Femur (tissue), 1 donor: Measurements from ENCODE around the gene ATXN1.

Source experiments
- DNase-seq: peaks from one replicate; pipeline ENCODE4 v3.0.0-alpha.2; 2017

The ATXN1 gene

DNA sequence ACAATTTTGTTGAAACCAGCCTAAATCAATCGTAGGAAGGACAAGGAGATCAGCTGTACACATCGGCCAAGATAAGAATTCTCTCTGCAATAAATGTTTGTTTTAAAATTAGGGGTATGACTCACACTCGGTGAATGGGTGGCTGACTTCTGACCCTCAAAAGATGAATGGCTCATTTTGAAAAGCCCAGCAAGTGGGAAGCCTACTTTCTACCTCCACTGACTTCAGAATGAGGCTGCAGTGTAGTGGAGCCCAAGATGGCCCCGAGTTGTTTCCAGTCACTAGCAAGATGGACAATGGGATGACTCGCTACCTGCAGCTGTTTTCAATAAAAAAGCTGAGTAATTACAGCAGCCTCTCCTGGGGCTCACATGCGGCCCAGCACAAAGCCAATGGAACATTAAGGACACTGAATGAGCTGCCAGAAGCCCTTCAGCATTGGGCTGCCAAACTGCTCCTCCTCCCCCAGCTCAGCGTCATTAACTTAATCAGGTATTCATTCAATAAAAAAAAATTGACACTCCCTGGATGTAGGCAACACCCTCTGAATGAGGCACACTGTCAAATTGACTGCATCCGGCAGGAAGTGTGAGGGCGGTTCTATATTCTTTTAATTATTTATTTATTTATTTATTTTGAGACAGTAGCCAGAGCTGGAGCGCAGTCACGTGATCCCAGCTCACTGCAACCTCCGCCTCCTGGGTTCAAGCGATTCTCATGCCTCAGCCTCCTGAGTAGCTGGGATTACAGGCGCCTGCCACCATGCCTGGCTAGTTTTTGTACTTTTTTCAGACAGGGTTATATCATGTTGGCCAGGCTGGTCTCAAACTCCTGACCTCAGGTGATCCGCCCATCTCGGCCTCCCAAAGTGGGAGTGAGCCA is 415.6 kb downstream of the ATXN1 start:
- DNase-seq, result peak; percentile 72

DNA sequence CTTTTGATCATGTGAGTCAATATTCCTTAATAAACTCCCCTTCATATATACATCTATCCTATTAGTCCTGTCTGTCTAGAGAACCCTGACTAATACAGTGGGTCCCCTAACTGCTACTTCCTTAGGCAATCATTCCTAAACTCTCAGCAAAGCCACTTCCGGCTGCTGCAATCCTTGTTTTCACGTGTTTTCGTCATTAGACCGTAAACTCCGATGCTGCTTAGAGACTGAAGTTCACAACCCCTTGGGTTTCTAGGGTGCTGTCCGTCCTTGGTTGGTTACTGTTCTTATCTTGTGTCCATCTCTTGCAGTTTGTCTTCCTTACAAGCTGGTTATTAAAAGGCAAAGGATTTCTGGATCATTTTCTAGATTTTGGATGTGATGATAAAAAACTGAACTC is 416.5 kb downstream of the ATXN1 start:
- DNase-seq, result no peak

DNA sequence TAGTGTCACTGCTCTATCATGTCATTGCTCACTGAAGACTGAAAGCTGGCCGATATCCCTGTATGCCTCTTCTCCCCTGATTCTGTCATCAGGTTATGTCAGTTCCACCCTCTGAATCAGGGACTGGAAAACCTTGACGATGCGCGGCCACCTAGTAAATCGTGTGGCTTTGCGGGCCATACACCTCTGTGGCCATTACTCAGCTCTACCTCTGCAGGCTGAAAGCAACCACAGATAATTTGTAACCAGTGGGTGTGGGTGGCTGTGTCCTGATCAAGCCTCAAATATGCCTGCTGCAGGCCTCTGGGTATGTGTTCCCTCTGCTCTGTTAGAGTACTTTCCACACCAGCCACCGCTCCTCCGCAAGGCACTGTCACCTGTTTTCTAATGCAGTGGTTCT is 417.7 kb downstream of the ATXN1 start:
- DNase-seq, result no peak

DNA sequence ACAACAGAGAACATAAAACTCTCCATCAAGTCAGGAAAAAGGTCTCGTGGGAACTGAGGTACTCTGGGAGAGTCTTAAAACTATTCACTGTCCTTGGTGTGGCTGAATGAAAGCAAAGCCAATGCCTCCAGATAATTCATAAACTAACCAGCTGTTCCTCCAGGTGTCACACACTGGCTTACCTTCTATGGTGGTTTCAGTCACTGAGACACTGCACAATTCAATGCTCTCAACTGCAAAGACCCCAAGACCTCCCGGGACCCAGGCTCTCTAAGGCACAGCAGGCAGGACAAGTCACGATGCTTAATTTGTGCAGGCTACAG is 422.0 kb downstream of the ATXN1 start:
- DNase-seq, result no peak

DNA sequence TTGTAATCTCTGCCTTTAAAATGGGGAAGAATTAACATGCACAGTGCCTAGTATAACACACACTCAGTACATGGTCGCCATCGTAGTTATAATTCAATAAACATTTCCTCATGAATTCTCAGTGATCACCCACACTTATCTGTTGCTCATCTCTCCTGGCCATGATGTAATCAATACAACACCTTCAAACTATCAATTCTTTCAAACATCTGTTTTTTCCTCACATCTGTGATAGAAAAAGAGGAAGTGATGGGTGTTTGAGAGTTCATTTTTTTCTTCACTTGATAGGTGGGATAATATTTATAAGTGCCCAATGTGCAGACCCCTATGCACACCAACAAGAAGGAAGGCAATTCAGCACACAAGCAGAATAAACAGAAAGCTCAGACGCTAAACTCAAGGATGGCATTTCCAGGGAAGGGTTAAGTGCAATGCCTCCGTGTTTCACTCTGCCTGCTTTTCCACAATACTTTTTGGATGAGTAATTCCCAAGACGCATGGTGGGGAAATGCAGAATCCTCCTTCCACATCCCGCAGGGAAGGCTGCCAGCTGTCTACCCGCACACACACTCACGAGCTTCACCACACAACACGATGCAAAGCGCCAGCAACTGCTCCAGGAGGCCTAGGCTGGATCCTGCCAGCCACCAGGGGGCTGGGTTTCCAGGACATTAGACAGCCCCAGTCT is 422.5 kb downstream of the ATXN1 start:
- DNase-seq, result peak; percentile 89

DNA sequence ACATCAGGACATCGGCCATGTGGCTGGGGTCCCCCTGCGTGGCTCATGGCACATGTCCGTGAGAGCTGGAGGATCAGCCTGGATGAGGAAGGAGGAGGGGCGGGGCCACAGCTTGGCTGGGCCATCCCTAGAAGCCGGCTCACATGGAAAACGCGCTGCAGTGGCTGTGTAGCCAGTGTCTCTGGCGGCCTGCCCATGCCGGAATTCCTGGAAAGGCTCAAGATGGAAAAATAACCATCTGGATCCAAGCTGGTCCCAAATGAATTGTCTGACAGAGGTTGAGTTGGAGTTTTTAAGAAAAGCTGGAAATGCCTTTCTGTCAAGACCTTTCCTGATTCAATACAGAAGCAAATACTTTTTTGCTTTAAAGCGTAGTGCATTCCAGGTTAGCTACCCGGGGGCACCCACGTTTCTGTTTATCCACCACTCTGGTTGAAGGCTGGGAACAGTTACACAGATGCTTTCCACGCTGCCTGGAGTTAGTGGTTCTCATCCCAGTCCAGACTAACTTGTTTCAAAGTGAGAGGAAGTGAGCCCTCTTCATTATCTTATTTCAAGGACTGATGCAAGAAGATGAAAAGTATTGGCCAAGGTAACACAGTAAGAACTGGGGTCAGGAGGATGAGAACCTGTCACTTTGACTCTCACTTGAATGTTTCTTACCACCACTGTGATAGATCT is 423.8 kb downstream of the ATXN1 start:
- DNase-seq, result peak; percentile 97

DNA sequence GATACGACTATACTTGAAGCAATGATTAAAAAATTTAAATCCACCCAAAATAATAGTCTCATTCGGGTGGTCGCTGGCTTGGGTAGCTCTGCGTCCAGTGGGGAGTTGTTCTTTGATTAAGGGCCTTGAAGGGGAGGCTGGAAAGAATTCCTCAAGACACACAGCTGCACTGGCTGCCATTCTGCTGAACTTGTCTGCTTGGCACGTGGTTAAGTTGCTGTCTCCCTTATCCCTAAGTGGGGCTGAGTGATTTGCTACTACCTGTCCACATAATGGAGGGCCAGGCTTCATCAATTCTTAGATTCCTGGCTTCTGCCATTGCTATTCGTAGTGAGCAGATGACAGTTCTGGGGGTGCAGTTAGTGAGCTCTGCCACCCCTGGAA is 424.4 kb downstream of the ATXN1 start:
- DNase-seq, result peak; percentile 79

DNA sequence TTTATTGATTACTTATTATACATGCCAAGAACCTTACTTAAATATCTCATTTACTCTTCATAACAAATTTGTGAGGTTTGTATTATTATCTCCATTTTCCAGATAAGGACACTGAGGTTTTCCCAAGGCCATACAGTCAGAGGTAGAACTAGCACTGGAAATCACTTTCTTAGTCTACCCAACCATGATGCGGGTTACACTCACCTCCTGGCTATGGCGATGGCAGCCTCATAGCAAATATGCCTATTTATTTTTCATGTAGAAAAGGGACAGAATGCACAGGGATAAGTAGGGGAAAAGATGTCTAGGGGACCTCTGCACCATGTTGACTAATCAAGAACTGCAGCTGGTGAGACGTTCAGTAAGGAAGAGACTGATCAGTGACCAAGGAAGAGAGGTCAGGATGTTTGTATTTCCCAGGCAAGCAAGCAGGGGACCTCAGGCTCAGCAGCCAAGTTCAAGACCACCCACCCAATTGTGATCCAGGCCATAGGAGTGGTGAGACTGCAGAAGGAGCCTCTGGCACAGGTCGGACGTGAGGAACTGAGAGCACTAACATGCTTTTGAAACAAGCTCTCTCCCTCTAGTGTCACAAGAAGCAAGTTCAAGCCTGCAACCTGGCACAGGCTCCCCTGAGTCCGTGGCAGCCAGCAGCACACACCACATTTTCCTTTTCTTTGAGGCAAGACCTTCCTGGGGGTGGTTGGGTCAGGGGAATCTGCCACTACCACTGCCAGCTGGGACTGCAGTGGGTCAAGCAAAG is 425.0 kb downstream of the ATXN1 start:
- DNase-seq, result peak; percentile 61

DNA sequence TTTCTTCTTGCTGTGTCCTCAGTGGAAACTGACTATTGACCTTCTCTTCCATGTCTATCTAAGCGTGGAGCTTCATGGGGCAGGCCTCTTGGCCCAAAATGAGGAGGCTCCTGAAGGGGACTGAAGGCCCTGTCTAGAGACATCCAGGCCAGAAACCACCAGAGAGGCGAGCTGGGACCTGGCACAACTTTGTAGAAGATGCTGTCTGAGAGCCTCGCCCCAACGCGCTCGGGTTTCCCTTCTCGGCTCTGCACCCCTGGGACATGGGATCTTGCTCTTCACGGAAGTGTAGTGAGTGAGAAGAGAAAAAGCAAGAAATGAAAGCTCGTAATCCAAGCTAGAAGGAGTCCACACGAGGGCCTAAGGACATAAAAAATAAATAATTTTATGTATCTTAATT is 426.1 kb downstream of the ATXN1 start:
- DNase-seq, result no peak

DNA sequence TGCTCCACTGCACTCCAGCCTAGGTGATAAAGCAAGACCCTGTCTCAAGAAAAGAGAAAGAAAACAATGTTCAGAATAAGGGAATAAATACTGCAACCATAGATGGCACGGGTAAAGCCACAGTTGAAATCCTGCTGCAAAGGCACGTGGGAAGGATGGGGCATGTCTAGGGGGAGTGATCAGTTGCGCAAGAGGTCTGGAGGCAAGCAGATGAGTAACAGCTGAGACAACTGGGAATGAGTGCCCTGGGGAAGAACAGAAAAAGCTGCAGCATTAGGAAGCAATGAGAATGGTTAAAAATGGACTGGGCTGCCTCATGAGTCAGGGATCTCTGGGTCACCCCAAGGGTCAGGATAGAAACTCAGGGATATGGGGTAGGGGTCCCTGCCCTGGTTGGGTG is 426.6 kb downstream of the ATXN1 start:
- no peak for DNase-seq

DNA sequence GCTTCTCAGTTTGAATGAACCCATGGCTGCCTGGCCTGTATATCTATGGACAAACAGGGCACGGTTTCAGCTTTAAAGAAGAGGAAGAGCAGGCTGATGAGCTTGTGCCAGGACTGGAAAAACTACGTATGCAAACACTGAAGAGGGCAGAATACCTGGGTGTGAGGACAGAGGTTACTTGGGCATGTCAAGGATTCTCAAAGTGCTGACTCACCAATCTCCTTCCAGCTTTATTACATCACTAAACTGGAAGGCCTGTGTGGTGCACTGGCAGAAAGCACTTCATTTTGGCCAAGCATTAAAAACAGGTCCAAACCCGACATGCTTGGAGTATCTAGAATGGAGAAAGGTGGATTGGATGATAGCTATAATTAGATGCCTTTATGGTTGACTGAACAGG is 427.7 kb downstream of the ATXN1 start:
- no peak for DNase-seq

DNA sequence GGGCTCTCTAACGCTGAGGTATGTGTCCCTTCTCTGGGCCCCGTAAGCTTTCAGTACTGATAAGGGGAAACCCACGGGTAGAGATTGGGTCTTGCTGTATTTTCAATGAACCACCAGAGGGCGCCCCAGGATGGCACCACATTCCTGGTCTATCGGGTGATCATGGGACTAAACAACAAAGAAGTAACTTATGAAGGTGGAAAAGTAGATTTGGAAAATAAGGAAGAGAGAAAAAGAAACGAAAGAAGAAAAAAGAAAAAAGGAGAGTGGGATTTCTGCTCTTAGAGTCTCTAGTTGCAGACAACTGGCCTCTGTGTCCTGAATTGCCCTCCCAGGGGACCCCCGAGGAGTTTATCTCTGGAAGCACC is 429.1 kb downstream of the ATXN1 start:
- peak; percentile 89 for DNase-seq

DNA sequence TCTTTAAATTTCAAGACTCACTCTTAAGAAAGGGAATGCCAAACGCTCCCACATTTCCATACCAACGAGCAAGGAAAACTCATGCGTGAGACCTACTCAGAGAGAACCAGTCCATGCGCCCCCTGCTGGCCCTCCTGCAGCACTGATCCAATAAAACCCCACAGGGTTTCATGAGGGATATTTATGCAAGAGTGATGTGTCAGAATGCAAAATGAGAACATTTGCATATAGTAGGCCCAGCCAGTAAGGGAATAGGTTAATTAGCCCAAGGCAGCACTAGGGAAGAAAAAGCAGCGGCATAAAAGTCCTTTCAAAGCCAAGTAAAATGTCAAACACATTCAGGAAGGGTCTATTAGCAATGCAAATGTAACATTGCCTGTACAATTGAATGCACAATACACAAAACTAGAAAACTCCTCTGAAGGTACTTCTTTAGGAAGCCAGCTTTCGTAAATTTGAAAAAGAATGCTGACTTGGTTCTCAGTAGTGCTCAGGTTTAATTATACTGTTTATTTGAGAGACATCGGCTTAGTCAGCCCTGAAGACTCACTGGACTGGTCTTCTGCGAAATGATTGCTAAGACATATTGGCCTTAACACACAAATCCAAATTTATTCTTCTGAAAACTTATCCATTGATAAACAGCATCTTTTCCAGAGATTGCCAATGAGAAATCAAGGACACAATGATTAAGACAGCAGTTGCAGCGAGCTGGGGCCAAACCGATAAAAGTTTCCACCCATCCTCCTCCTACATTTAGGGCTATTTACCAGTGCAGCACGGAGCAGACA is 429.7 kb downstream of the ATXN1 start:
- DNase-seq, result peak; percentile 71

DNA sequence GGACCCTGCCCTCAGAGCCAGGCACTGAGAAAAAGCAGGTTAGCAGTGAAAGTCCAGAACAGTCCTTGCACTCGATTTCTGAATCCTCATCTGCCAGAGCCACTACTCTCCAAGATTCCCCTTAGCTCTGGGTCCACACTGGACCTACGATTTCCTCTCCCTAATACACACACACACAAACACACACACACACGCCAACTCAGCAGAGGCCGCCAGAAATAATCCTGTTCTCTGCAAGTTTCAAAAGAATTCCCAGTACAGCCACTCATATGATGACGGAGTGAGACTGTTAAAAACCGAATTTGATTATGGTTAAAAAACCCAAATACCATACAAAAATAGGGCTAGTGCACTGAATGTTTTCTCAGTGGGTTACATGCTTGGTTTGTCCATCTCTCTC is 432.0 kb downstream of the ATXN1 start:
- DNase-seq, result no peak

DNA sequence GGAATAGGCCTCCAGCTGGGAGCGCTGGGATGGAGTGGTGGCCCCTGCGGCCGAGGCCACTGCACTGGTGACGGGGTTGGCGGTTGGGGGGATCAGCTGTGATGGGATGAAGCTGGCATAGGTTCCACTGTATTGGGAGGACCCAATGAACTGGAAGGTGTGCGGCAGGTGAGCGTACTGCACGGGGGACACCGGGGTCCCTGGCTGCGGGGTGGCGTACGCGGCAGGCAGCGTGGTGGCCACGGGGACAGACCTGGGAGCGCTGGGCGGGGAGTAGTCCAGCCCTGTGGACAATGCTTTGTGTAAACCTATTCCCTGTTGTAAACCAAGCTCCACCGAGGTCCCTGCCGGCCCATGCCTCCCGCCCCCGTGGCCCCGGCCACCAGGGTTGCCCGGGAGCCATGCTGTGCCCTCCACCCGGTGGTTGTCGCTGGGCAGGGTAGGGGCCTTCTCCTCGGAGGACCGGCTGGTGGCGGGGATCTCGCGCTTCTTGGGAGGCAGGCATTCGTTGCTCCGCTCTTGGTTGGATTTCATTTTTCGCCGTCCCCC is 433.4 kb downstream of the ATXN1 start:
- no peak for DNase-seq

DNA sequence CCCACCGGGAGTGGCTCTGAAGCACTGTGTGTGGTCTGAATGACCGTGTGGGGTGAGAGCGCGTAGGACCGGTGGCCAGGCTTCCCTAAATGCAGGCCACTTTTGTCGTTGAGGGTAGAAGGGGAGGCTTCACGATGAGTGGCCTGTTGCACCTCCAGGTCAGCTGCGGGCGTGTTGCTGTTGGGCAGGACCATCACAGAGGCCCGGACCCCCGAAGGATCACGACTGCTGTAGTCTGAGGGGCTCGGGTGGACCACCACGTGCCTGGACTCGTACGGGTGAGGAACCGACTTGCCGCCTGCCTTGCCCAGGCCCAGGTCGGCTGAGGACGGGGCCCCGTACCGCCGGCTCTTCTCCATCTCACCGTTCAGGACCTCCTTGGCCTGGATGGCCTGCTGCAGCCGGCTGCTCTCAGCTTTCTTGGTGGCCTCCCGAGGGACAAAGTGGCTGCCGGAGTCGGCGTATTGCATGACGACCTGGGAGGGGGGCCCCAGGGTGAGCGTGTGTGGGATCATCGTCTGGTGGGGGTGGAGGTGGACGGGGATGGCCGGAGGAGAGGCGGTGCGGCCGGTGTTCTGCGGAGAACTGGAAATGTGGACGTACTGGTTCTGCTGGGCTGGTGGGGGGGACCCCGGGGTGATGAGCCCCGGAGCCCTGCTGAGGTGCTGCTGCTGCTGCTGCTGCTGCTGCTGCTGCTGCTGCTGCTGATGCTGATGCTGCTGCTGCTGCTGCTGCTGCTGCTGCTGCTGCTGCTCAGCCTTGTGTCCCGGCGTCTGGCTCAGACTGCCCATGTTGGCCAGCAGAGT is 434.1 kb downstream of the ATXN1 start:
- DNase-seq, result no peak

DNA sequence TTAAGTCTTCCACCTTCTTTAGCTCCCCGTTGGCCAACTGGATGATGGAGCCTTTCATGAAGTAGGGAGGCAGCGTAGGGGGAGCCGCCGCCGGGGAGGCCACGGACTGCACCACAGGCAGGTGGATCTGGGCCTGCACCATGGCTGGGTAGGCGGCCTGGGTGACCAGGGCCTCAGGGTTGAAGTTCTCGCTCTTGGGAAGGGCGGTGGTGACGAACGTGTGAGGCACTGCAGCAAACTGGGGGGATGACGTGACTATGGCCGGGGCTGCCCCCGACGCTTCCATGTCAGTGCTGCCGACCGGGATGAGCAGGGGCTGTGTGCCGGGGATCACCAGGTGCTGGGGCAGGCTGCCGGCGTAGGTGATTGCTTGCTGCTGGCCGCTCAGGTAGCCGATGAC is 434.7 kb downstream of the ATXN1 start:
- DNase-seq, result no peak

DNA sequence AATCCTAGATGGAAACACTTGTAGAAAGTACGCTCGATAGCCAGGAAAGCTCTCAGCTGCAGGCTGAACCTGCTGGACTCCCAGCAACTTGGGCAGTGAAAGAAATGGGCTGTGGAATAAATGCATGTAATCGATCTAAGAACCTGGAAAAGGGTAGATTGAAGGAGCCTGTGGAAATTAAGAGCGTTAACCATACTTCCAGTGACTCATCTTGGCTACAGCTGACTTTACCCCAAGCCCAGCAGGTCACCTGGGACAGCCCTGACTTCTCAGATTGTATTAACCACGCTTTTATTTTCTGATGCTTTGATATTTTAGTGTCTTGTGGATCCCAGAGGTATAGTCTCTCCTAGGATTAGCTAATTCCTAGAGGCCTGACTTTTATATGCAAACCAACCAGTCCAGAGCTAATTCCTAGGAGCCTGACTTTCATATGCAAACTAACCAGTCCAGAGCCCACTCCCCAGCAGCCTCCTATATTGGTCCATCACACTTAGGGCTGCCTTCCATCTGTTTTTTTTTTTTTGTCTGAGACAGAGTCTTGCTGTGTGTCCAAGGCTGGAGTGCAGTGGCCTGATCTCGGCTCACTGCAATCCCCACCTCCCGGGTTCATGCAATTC is 436.5 kb downstream of the ATXN1 start:
- DNase-seq, result no peak

DNA sequence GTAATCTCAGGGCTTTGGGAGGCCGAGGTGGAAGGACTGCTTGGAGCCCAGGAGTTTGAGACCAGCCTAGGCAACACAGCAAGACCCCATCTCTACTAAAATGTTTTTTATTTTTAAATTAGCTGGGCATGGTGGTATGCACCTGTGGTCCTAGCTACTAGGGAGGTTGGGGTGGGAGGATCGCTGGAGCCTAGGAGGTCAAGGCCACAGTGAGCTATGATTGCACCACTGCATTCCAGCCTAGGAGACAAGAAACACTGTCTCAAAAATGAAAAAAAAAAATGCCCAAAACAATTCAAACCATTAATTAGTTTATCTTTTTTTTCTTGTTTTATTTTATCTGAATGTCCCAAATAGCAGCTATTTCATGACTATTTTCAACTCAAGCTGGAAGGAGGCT is 437.1 kb downstream of the ATXN1 start:
- DNase-seq, result no peak

DNA sequence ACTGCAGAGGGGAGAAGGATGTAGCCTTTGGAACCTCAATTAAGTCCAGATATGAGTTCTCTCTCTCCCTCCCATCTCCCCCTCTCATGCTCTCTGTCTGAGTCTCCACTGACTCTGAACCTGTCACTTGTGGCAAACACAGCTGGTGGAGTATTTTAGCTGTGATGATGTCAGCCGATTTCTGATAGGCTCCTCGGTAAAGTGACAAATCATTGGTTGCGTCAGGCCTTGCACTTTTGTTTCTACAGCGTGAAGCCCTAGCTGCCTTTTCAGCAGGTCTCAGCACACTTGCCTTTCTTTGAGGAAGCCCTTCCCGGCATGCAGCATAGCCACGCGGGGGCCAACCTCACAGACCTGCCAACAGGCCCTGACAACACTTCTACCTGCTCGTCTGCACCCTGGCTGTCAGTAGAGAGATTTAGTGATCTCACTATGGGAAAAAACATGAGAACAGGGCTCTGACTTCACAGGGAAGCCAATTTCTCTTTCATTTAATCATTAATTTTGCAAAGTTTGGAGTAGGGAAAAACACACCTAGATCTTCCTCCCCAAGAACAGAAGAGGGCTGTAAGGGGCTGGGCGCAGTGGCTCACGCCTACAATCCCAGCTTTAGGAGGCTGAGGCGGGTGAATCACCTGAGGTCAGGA is 438.5 kb downstream of the ATXN1 start:
- DNase-seq, result peak; percentile 77
